GM12878 (cell line): ENCODE results near the gene RMDN3. TPM values are rescaled to one million over a fixed set of nuclear protein-coding genes. Genes with fewer than 3 reads are reported as not detected.

Source experiments
- ATAC-seq: fragments of 200-7000 bp; cut with Tn5 transposase; 3 replicates; pipeline ENCODE4 v1.9.1; 2020; ENCODE audit warnings: mild to moderate bottlenecking, moderate library complexity
- BruUV-seq: library from RNA; stranded (reverse); fragments of 400-500 nt; replicated peaks from 2 replicates; lab custom pipeline; 2021; lab: Mats Ljungman, UMichigan
- CTCF ChIA-PET: fragments of 300-600 bp; sonication (Branson Sonifier 250); formaldehyde crosslinking; extraction: SDS; loops from one replicate; lab custom pipeline; 2021; ENCODE audit warnings: inconsistent platforms; lab: Yijun Ruan, JAX
- POLR2A ChIA-PET: fragments of 350-600 bp; formaldehyde crosslinking; extraction: SDS; loops from one replicate; lab custom pipeline; 2021; ENCODE audit warnings: inconsistent platforms; lab: Charles Lee
- RAD21 ChIA-PET: fragments of 300-600 bp; sonication (Branson Sonifier 250); formaldehyde crosslinking; loops from one replicate; lab custom pipeline; 2023; ENCODE audit warnings: antibody characterized with exemption; ENCODE audit not compliant: unreplicated experiment; lab: Charles Lee
- SMC1A ChIA-PET: fragments of 300-600 bp; sonication (Branson Sonifier 250); formaldehyde crosslinking; loops from one replicate; lab custom pipeline; 2023; ENCODE audit not compliant: unreplicated experiment, uncharacterized antibody; lab: Charles Lee
- DNase-seq: peaks from one replicate; pipeline ENCODE4 v3.0.0-alpha.2; 2011; ENCODE audit warnings: low read depth, low spot score
- FAIRE-seq: peaks from 3 replicates; lab custom pipeline; 2011; peaks lifted over from hg19 to GRCh38; lab: Jason Lieb, UNC
- H2AFZ ChIP-seq: 2 replicates; pipeline ENCODE4 v1.6.0; 2011; ENCODE audit warnings: low read depth, low read length, control low read depth; ENCODE audit not compliant: control insufficient read depth
- H3K27ac ChIP-seq: 2 replicates; pipeline ENCODE4 v1.5.1; 2011; ENCODE audit warnings: control low read depth; ENCODE audit not compliant: control insufficient read depth, insufficient read depth
- H3K27me3 ChIP-seq, 2 experiments: replicated peaks in 1 of 2; 2 replicates each; pipeline versions ENCODE4 v1.6.0 to v1.6.1; 2011; ENCODE audit warnings: low read length in 1 of 2; ENCODE audit not compliant: control insufficient read depth in 2 of 2, insufficient read depth in 2 of 2
- H3K36me3 ChIP-seq, 2 experiments: 2 replicates each; pipeline ENCODE4 v1.5.1; 2011; ENCODE audit warnings: low read length in 1 of 2; ENCODE audit not compliant: control insufficient read depth in 2 of 2, insufficient read depth in 2 of 2
- H3K4me1 ChIP-seq: 2 replicates; pipeline ENCODE4 v1.6.1; 2011; ENCODE audit warnings: mild to moderate bottlenecking, low read length, moderate library complexity, mixed read lengths; ENCODE audit not compliant: control insufficient read depth, insufficient read depth
- H3K4me2 ChIP-seq: 2 replicates; pipeline ENCODE4 v1.6.0; 2011; ENCODE audit warnings: control low read depth; ENCODE audit not compliant: control insufficient read depth, insufficient read depth
- H3K4me3 ChIP-seq: fragments of 200-600 bp; sonication (generic); 2 replicates; pipeline ENCODE4 v1.5.1; 2016
- H3K79me2 ChIP-seq: 2 replicates; pipeline ENCODE4 v1.6.0; 2011; ENCODE audit warnings: low read length; ENCODE audit not compliant: control insufficient read depth, insufficient read depth
- H3K9ac ChIP-seq: 2 replicates; pipeline ENCODE4 v1.8.0; 2011; ENCODE audit warnings: low read length, control low read depth, mixed read lengths; ENCODE audit not compliant: control insufficient read depth, insufficient read depth
- H3K9me3 ChIP-seq: replicated peaks from 3 replicates; pipeline ENCODE4 v1.5.1; 2011; ENCODE audit warnings: mild to moderate bottlenecking, low read length; ENCODE audit not compliant: control insufficient read depth, insufficient read depth
- H4K20me1 ChIP-seq: 2 replicates; pipeline ENCODE4 v1.6.0; 2011; ENCODE audit not compliant: control insufficient read depth, insufficient read depth
- CEBPZ ChIP-seq: fragments of 150-350 bp; IDR thresholded peaks from 2 replicates; pipeline ENCODE4 v1.6.1; 2016; ENCODE audit warnings: low read depth, low read length
- ETV6 ChIP-seq, 2 experiments: fragments of 450-650 bp in 1 of 2; IDR thresholded peaks in 1 of 2; conservative IDR thresholded peaks in 1 of 2; 2 replicates each; pipeline ENCODE4 v1.6.1; 2014; ENCODE audit warnings: antibody characterized with exemption in 1 of 2, borderline replicate concordance in 1 of 2, low read depth in 1 of 2, mild to moderate bottlenecking in 1 of 2, moderate library complexity in 1 of 2
- HCFC1 ChIP-seq: fragments of 150-350 bp; IDR thresholded peaks from 2 replicates; pipeline ENCODE4 v1.6.1; 2014; ENCODE audit warnings: low read length
- JUNB ChIP-seq: IDR thresholded peaks from 2 replicates; pipeline ENCODE4 v1.6.1; 2016; ENCODE audit warnings: antibody characterized with exemption, mild to moderate bottlenecking
- MTA2 ChIP-seq: fragments of 450-650 bp; IDR thresholded peaks from 2 replicates; pipeline ENCODE4 v1.6.1; 2016; ENCODE audit warnings: low read depth, mild to moderate bottlenecking, moderate library complexity
- MYB ChIP-seq: fragments of 150-350 bp; IDR thresholded peaks from 2 replicates; pipeline ENCODE4 v1.6.1; 2014; ENCODE audit warnings: mild to moderate bottlenecking, low read depth, low read length, borderline replicate concordance
- PAX8 ChIP-seq: fragments of 450-650 bp; IDR thresholded peaks from 2 replicates; pipeline ENCODE4 v1.6.1; 2017; ENCODE audit warnings: mild to moderate bottlenecking, moderate library complexity
- SPI1 ChIP-seq: IDR thresholded peaks from 2 replicates; pipeline ENCODE4 v1.6.1; 2011; ENCODE audit warnings: low read depth, mild to moderate bottlenecking, low read length, moderate library complexity, borderline replicate concordance; ENCODE audit not compliant: insufficient read depth
- STAT1 ChIP-seq: fragments of 450-650 bp; conservative IDR thresholded peaks from 2 replicates; pipeline ENCODE4 v1.6.1; 2014; ENCODE audit warnings: antibody characterized with exemption, mild to moderate bottlenecking
- ZNF207 ChIP-seq: fragments of 450-650 bp; IDR thresholded peaks from 2 replicates; pipeline ENCODE4 v1.6.1; 2014; ENCODE audit warnings: antibody characterized with exemption, mild to moderate bottlenecking, borderline replicate concordance
- WGBS: methylation state at CpG from one replicate; pipeline ENCODE4 v1.1.6; 2016; ENCODE audit warnings: low lambda C conversion rate; ENCODE audit not compliant: insufficient replicate concordance, insufficient coverage; ENCODE audit errors: missing lambda C conversion rate; 5-methylcytosine and 5-hydroxymethylcytosine counted together
- in situ Hi-C: fragments of 300-500 bp; cut with MboI; formaldehyde crosslinking; loops from 9 replicates; pipeline ENCODE4 v1.14.3; 2018; ENCODE audit warnings: mixed read lengths
- intact Hi-C: fragments of 100-400 bp; cut with micrococcal nuclease; formaldehyde crosslinking; loops from one replicate; pipeline ENCODE4 v1.14.2; 2022; ENCODE audit not compliant: unreplicated experiment
- polyA plus RNA-seq, 11 experiments: library from polyadenylated mRNA; depleted of rRNA in 4 of 11; unstranded in 6 of 11; stranded (reverse) in 5 of 11; fragments of >200 nt; fragmentation: Nextera tagmentation in 4 of 11; fragmentation: Illumina TruSeq in 1 of 11; extraction: Ambion mirVana in 4 of 11; extraction: Trizol in 1 of 11; gene quantifications; 1 replicate in 1 of 11; 2 replicates in 10 of 11; pipeline versions ENCODE4 v1.2.1 to v1.2.3, GENCODE V29; 2011 to 2016; ENCODE audit warnings: inconsistent platforms in 2 of 11, missing spikeins in 2 of 11, low read depth in 1 of 11
- total RNA-seq, 4 experiments: library from RNA; depleted of rRNA in 3 of 4; stranded (reverse); fragments of >200 nt in 3 of 4; fragmentation: Illumina TruSeq in 1 of 4; extraction: Trizol in 1 of 4; gene quantifications; 2 replicates each; pipeline versions ENCODE4 v1.2.1 to v1.2.3, GENCODE V29; 2013 to 2021
- TF ChIP-seq, protein P1 (sequence below): IDR thresholded peaks from 2 replicates; pipeline ENCODE4 v1.6.1; 2011; ENCODE audit warnings: mild to moderate bottlenecking, low read depth, low read length, moderate library complexity; ENCODE audit not compliant: insufficient replicate concordance
- TF ChIP-seq, protein P2 (sequence below): fragments of 450-650 bp; IDR thresholded peaks from 2 replicates; pipeline ENCODE4 v1.6.1; 2017; ENCODE audit warnings: borderline replicate concordance

Gene RMDN3
- total and polyA plus RNA-seq, 10 of the 15 experiments (the other 5 are each of a cell fraction or from before 2014, with no cell fraction given): 5.7 to 44.4 (median 20.3) TPM

DNA sequence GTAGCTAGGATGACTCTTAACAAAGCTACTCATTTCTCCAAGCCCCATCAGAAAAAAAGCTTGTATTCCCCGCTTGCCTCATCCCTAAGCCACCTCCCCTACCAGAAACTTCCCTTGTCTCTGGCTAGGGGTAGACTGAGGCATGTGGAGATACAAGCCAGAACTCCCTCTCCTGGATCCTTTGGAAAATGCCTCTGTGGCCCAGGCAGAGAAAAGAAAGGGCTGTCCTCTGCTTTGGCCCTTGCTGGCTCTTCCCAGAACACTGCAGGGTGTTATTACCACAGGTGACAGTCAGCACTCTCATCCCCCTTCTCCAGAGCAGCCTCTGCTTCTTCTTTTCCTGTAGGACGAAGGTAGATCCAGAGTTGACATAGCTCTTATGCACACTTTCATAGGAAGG is 15.2 kb downstream of the RMDN3 start:
- FAIRE-seq (no peak), ATAC-seq (no peak), DNase-seq (no peak)
- CTCF ChIA-PET: interaction anchor here (0.7 to 1.8 kb wide), 7 partner anchors 9 to 215 kb away, joined by 3 to 6 read pairs (median 3); no protein-coding TSS in a partner anchor
- no peak for TF ChIP-seq ZNF207
- no peak for TF ChIP-seq JUNB
- TF ChIP-seq ETV6 (conservative IDR thresholded peaks at IDR 0.05 in 1 of 2, IDR thresholded peaks at IDR 0.05 in 1 of 2; ENCODE audit: borderline replicate concordance in 1 of 2, low read depth in 1 of 2): no peak
- TF ChIP-seq, protein P1, sequence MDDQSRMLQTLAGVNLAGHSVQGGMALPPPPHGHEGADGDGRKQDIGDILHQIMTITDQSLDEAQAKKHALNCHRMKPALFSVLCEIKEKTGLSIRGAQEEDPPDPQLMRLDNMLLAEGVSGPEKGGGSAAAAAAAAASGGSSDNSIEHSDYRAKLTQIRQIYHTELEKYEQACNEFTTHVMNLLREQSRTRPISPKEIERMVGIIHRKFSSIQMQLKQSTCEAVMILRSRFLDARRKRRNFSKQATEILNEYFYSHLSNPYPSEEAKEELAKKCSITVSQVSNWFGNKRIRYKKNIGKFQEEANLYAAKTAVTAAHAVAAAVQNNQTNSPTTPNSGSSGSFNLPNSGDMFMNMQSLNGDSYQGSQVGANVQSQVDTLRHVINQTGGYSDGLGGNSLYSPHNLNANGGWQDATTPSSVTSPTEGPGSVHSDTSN: no peak
- TF ChIP-seq CEBPZ: no peak
- TF ChIP-seq SPI1: no peak
- TF ChIP-seq HCFC1: no peak
- TF ChIP-seq MYB: no peak
- TF ChIP-seq, protein P2, sequence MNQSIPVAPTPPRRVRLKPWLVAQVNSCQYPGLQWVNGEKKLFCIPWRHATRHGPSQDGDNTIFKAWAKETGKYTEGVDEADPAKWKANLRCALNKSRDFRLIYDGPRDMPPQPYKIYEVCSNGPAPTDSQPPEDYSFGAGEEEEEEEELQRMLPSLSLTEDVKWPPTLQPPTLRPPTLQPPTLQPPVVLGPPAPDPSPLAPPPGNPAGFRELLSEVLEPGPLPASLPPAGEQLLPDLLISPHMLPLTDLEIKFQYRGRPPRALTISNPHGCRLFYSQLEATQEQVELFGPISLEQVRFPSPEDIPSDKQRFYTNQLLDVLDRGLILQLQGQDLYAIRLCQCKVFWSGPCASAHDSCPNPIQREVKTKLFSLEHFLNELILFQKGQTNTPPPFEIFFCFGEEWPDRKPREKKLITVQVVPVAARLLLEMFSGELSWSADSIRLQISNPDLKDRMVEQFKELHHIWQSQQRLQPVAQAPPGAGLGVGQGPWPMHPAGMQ: no peak
- TF ChIP-seq MTA2: no peak
- TF ChIP-seq PAX8: no peak
- no peak for TF ChIP-seq STAT1
- BruUV-seq: no TSS peak
- POLR2A ChIA-PET: interaction anchor here (0.6 kb wide), 2 partner anchors 26 to 50 kb away, joined by 7 read pairs; no protein-coding TSS in a partner anchor
- Histone ChIP-seq H3K9me3 (no peaks in the 10 kb centered on the region), H3K36me3 (peaks cover 19 to 34% of the 10 kb centered on the region in 2 experiments), H3K4me3 (no peak overlapping the region), H3K27me3 (no peaks in the 10 kb centered on the region), H3K4me2 (no peak overlapping the region), H3K27ac (no peak overlapping the region), H3K4me1 (peaks cover 9% of the 10 kb centered on the region), H3K9ac (no peak overlapping the region), H2AFZ (no peak overlapping the region), H3K79me2 (no peaks in the 10 kb centered on the region), H4K20me1 (no peaks in the 10 kb centered on the region)
- intact Hi-C loops: no loop called here
- SMC1A ChIA-PET: interaction anchor here (0.7 to 2.1 kb wide), 5 partner anchors 17 to 79 kb away, joined by 3 to 4 read pairs (median 3); partner anchors contain the start of gene RAD51
- in situ Hi-C loops: no loop called here
- RAD21 ChIA-PET: interaction anchor here (0.7 kb wide), 1 partner anchor 8 kb away, joined by 3 read pairs; no protein-coding TSS in a partner anchor
- WGBS: 91% methylated on average over 2 of the region's 2 CpGs
